HCT116 (cell line): ENCODE data around the gene CTCF.
"Not testable (repeated sequence)": the region's sequence is repeated elsewhere in the genome, so short reads cannot be mapped to it uniquely, and the experiment has no call there.

Experiments
- CEBPB ChIP-seq: IDR thresholded peaks from 2 replicates; pipeline ENCODE4 v1.6.1; 2012; ENCODE audit warnings: low read depth
- CTCF ChIP-seq, 3 experiments: fragments of 200-600 bp in 1 of 3; sonication (generic) in 1 of 3; IDR thresholded peaks in 2 of 3; conservative IDR thresholded peaks in 1 of 3; 2 replicates each; pipeline ENCODE4 v1.5.1; 2012 to 2017; ENCODE audit warnings: low read depth in 2 of 3, low read length in 2 of 3, antibody characterized with exemption in 1 of 3, borderline replicate concordance in 1 of 3, control low read depth in 1 of 3, mild to moderate bottlenecking in 1 of 3, mixed read lengths in 1 of 3, mixed run types in 1 of 3, moderate library complexity in 1 of 3; ENCODE audit not compliant: insufficient read depth in 1 of 3
- EZH2 ChIP-seq: fragments of 200-600 bp; sonication (generic); IDR thresholded peaks from 2 replicates; pipeline ENCODE4 v1.6.1; 2017; ENCODE audit warnings: antibody characterized with exemption, mixed run types
- EZH2phosphoT487 ChIP-seq: fragments of 200-600 bp; IDR thresholded peaks from 2 replicates; pipeline ENCODE4 v1.6.1; 2018; ENCODE audit warnings: antibody characterized with exemption, borderline replicate concordance
- POLR2A ChIP-seq: IDR thresholded peaks from 2 replicates; pipeline ENCODE4 v1.7.0; 2011; ENCODE audit warnings: borderline replicate concordance; ENCODE audit not compliant: insufficient read depth, insufficient read length; ENCODE audit errors: extremely low read depth
- POLR2AphosphoS5 ChIP-seq: IDR thresholded peaks from 2 replicates; pipeline ENCODE4 v1.6.1; 2011; ENCODE audit warnings: mild to moderate bottlenecking, low read depth, low read length, moderate library complexity
- REST ChIP-seq: IDR thresholded peaks from 2 replicates; pipeline ENCODE4 v1.6.1; 2012; ENCODE audit warnings: low read depth
- SIN3A ChIP-seq: IDR thresholded peaks from 2 replicates; pipeline ENCODE4 v1.6.1; 2012; ENCODE audit warnings: low read depth
- SRF ChIP-seq: IDR thresholded peaks from 2 replicates; pipeline ENCODE4 v1.6.1; 2012; ENCODE audit warnings: low read depth
- ZFX ChIP-seq: fragments of 450-650 bp; IDR thresholded peaks from 2 replicates; pipeline ENCODE4 v1.6.1; 2017

GRCh38 chr16:67533987-67534386 lies 28.3 kb upstream of the CTCF start:
- not testable (repeated sequence) for TF ChIP-seq EZH2phosphoT487; CTCF (IDR thresholded peaks at IDR 0.05 in 2 of 3, conservative IDR thresholded peaks at IDR 0.05 in 1 of 3; ENCODE audit: borderline replicate concordance in 1 of 3, insufficient read depth in 1 of 3, low read depth in 2 of 3, low read length in 2 of 3); CEBPB; REST; POLR2A; SIN3A; EZH2; POLR2AphosphoS5; SRF; ZFX
